ENCODE measurements around the gene ULK2. TPM values are rescaled to one million over a fixed set of nuclear protein-coding genes. Genes with fewer than 3 reads are reported as not detected.

The ULK2 gene
- polyA plus RNA-seq, 1 of the 3 experiments (the other 2 are of a cell fraction) = 18.0 TPM

GRCh38 chr17:19742495-19742894 is 125.2 kb downstream of the ULK2 start:
- Histone ChIP-seq H3K9me3 (no peaks in the 10 kb centered on the region), H3K36me3 (replicated peaks in 1 of 2; ENCODE audit: control insufficient read depth in 1 of 2, insufficient read depth in 2 of 2, low read length in 1 of 2) (no peaks in the 10 kb centered on the region), H3K9ac (no peak overlapping the region), H4K20me1 (ENCODE audit: insufficient read depth) (no peaks in the 10 kb centered on the region), H3K27me3 (ENCODE audit: insufficient read depth) (no peaks in the 10 kb centered on the region), H3K27ac (ENCODE audit: low read depth in 2 of 2, low read length in 1 of 2) (no peak overlapping the region), H3K4me1 (ENCODE audit: control insufficient read depth in 1 of 2, insufficient read depth in 2 of 2, low read depth in 1 of 2, low read length in 1 of 2) (peaks cover 0 to 6% of the 10 kb centered on the region in 2 experiments; a peak in 1 of 4 replicates), H3K9me2 (no peaks in the 10 kb centered on the region), H3F3A (replicated peaks; ENCODE audit: insufficient read depth) (no peaks in the 10 kb centered on the region), H3K4me3 (ENCODE audit: low read depth in 2 of 2, low read length in 1 of 2) (no peak overlapping the region), H2AFZ (ENCODE audit: low read depth) (no peak overlapping the region), H3K79me2 (ENCODE audit: insufficient read depth) (no peaks in the 10 kb centered on the region), H3K4me2 (no peak overlapping the region)
- ChIA-PET CTCF (interaction anchor here (0.8 to 5.9 kb wide), 7 partner anchors 10 to 229 kb away, joined by 3 to 55 read pairs (median 4); no protein-coding TSS in a partner anchor), POLR2A (interaction anchor here (0.7 to 1.0 kb wide), 2 partner anchors 14 to 22 kb away, joined by 3 read pairs; no protein-coding TSS in a partner anchor)
- WGBS (ENCODE audit: low lambda C conversion rate) = 87% methylated on average over 9 of the region's 10 CpGs
- TF ChIP-seq FOXJ3 (CRISPR knock-in tag; IDR thresholded peaks at IDR 0.05) (no peak), SIN3A (IDR thresholded peaks at IDR 0.05; ENCODE audit: borderline replicate concordance, low read depth, low read length) (no peak), REST (IDR thresholded peaks at IDR 0.05; ENCODE audit: low read depth, low read length) (no peak), FOXM1 (IDR thresholded peaks at IDR 0.05; ENCODE audit: low read depth) (no peak), GATA2 (CRISPR knock-in tag; IDR thresholded peaks at IDR 0.05) (no peak), ZBTB33 (IDR thresholded peaks at IDR 0.05; ENCODE audit: borderline replicate concordance, low read depth) (no peak), MAX (IDR thresholded peaks at IDR 0.05; ENCODE audit: low read depth) (no peak), FOSL2 (IDR thresholded peaks at IDR 0.05; ENCODE audit: borderline replicate concordance, low read depth) (no peak), MXI1 (IDR thresholded peaks at IDR 0.05; ENCODE audit: low read depth, low read length) (no peak), POLR2AphosphoS5 (IDR thresholded peaks at IDR 0.05; ENCODE audit: low read depth, low read length) (no peak), SMC3 (IDR thresholded peaks at IDR 0.05; ENCODE audit: low read depth, low read length) (no peak), USF2 (IDR thresholded peaks at IDR 0.05; ENCODE audit: borderline replicate concordance, low read depth, low read length) (no peak), ELF1 (IDR thresholded peaks at IDR 0.05) (no peak), RCOR1 (IDR thresholded peaks at IDR 0.05; ENCODE audit: low read length) (no peak), RFX5 (IDR thresholded peaks at IDR 0.05; ENCODE audit: low read length) (no peak), NFIC (IDR thresholded peaks at IDR 0.05; ENCODE audit: borderline replicate concordance) (no peak), GABPA (IDR thresholded peaks at IDR 0.05; ENCODE audit: low read depth) (no peak), USF1 (IDR thresholded peaks at IDR 0.05; ENCODE audit: borderline replicate concordance, low read depth) (no peak), NRF1 (IDR thresholded peaks at IDR 0.05; ENCODE audit: low read depth, low read length) (no peak), PBX3 (IDR thresholded peaks at IDR 0.05) (no peak)
- DNase-seq = no peak

All from SK-N-SH (cell line).